GM12872 (cell line): ENCODE results near the gene TNRC18.

Experiments used
- CTCF ChIP-seq: IDR thresholded peaks from 3 replicates; pipeline ENCODE4 v1.5.1; 2011; ENCODE audit warnings: low read depth, mild to moderate bottlenecking, low read length, moderate library complexity; ENCODE audit not compliant: insufficient read depth

Gene TNRC18

GRCh38 chr7:5348134-5349004 lies 75.3 kb downstream of the TNRC18 start:
- TF ChIP-seq CTCF: no peak

- no peak for TF ChIP-seq CTCF
Observed at GRCh38 chr7:5345671-5346070, 78.0 kb downstream of the TNRC18 start.

GRCh38 chr7:5345171-5345570 lies 78.5 kb downstream of the TNRC18 start:
- TF ChIP-seq CTCF: no peak

- TF ChIP-seq CTCF: no peak
Observed at GRCh38 chr7:5344342-5344741, 79.3 kb downstream of the TNRC18 start.

- TF ChIP-seq CTCF: no peak
Observed at GRCh38 chr7:5343884-5344283, 79.8 kb downstream of the TNRC18 start.

- no peak for TF ChIP-seq CTCF
Observed at GRCh38 chr7:5342631-5343030, 81.0 kb downstream of the TNRC18 start.

GRCh38 chr7:5339955-5340354 lies 83.7 kb downstream of the TNRC18 start:
- no peak for TF ChIP-seq CTCF
